GM21526 (cell line): ENCODE data around the gene ARMC3.

Source experiments
- ATAC-seq: cut with Tn5 transposase; IDR thresholded peaks from one replicate; pipeline ENCODE4 v1.9.1; 2021; ENCODE audit warnings: moderate library complexity; ENCODE audit not compliant: unreplicated experiment, low FRiP score

Gene ARMC3

GRCh38 chr10:22990443-22990842 is 62.6 kb downstream of the ARMC3 start:
- no peak for ATAC-seq

- peak; percentile 74 for ATAC-seq
Measured at GRCh38 chr10:22992075-22992474, 64.2 kb downstream of the ARMC3 start.

- ATAC-seq, result no peak
Measured at GRCh38 chr10:22992621-22993020, 64.8 kb downstream of the ARMC3 start.

- ATAC-seq, result no peak
Measured at GRCh38 chr10:22993314-22993713, 65.5 kb downstream of the ARMC3 start.

- no peak for ATAC-seq
Measured at GRCh38 chr10:22997096-22997495, 69.2 kb downstream of the ARMC3 start.

GRCh38 chr10:22998091-22998490 is 70.2 kb downstream of the ARMC3 start:
- no peak for ATAC-seq

GRCh38 chr10:22999942-23000341 is 72.1 kb downstream of the ARMC3 start:
- no peak for ATAC-seq

- ATAC-seq, result no peak
Measured at GRCh38 chr10:23001901-23002516, 74.2 kb downstream of the ARMC3 start.

- no peak for ATAC-seq
Measured at GRCh38 chr10:23005150-23005549, 77.3 kb downstream of the ARMC3 start.

GRCh38 chr10:23013581-23014335 is 85.9 kb downstream of the ARMC3 start:
- no peak for ATAC-seq

- peak; percentile 100 for ATAC-seq
Measured at GRCh38 chr10:23015021-23015707, 87.3 kb downstream of the ARMC3 start.

- ATAC-seq, result no peak
Measured at GRCh38 chr10:23016636-23017035, 88.8 kb downstream of the ARMC3 start.

- no peak for ATAC-seq
Measured at GRCh38 chr10:23019633-23020032, 91.8 kb downstream of the ARMC3 start.

GRCh38 chr10:23021430-23021829 is 93.6 kb downstream of the ARMC3 start:
- ATAC-seq, result no peak

- no peak for ATAC-seq
Measured at GRCh38 chr10:23024002-23024401, 96.1 kb downstream of the ARMC3 start.

GRCh38 chr10:23031318-23031717 is 103.5 kb downstream of the ARMC3 start:
- no peak for ATAC-seq

GRCh38 chr10:23034790-23035189 is 106.9 kb downstream of the ARMC3 start:
- ATAC-seq, result no peak

GRCh38 chr10:23035569-23035968 is 107.7 kb downstream of the ARMC3 start:
- no peak for ATAC-seq

GRCh38 chr10:23037152-23037551 is 109.3 kb downstream of the ARMC3 start:
- ATAC-seq, result no peak

- ATAC-seq, result no peak
Measured at GRCh38 chr10:23037561-23037960, 109.7 kb downstream of the ARMC3 start.

- no peak for ATAC-seq
Measured at GRCh38 chr10:23038172-23038571, 110.3 kb downstream of the ARMC3 start.

GRCh38 chr10:23040002-23040401 is 112.1 kb downstream of the ARMC3 start:
- ATAC-seq, result no peak
